Measurements from ENCODE around the gene SUMO4.

DNA sequence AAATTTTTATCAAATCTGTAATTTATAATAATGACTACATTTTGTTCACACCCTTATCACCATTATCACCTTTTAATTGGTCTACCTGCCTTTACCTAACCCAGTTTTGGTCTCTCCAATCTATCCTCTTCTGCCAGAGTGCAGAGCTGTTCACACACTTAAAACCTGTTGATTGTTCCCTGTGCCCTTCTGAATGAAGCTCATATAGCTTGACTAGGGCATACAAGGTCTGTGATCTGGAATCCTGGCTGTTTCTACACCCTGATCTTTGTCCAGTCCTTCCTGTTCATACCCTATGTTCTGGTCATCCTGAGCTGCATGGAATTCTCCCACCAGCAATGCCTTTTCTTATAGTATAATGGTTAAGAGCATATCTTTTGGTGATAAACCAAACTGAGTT is 28.9 kb upstream of the SUMO4 start:
- TF ChIP-seq ZBTB11 (CRISPR knock-in tag; IDR thresholded peaks at IDR 0.05) (no peak), RFX5 (IDR thresholded peaks at IDR 0.05; ENCODE audit: low read depth, low read length) (no peak), MAX (IDR thresholded peaks at IDR 0.05; ENCODE audit: low read depth, low read length) (no peak), POLR2A (IDR thresholded peaks at IDR 0.05; ENCODE audit: low read depth, low read length) (no peak)
- TF ChIP-seq, protein P1, sequence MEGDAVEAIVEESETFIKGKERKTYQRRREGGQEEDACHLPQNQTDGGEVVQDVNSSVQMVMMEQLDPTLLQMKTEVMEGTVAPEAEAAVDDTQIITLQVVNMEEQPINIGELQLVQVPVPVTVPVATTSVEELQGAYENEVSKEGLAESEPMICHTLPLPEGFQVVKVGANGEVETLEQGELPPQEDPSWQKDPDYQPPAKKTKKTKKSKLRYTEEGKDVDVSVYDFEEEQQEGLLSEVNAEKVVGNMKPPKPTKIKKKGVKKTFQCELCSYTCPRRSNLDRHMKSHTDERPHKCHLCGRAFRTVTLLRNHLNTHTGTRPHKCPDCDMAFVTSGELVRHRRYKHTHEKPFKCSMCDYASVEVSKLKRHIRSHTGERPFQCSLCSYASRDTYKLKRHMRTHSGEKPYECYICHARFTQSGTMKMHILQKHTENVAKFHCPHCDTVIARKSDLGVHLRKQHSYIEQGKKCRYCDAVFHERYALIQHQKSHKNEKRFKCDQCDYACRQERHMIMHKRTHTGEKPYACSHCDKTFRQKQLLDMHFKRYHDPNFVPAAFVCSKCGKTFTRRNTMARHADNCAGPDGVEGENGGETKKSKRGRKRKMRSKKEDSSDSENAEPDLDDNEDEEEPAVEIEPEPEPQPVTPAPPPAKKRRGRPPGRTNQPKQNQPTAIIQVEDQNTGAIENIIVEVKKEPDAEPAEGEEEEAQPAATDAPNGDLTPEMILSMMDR (IDR thresholded peaks at IDR 0.05 in 2 of 3, conservative IDR thresholded peaks at IDR 0.05 in 1 of 3; ENCODE audit: control insufficient read depth in 2 of 3, extremely low read depth in 1 of 3, insufficient read depth in 1 of 3, low read depth in 3 of 3, low read length in 3 of 3), result no peak
- TF ChIP-seq, protein P2, sequence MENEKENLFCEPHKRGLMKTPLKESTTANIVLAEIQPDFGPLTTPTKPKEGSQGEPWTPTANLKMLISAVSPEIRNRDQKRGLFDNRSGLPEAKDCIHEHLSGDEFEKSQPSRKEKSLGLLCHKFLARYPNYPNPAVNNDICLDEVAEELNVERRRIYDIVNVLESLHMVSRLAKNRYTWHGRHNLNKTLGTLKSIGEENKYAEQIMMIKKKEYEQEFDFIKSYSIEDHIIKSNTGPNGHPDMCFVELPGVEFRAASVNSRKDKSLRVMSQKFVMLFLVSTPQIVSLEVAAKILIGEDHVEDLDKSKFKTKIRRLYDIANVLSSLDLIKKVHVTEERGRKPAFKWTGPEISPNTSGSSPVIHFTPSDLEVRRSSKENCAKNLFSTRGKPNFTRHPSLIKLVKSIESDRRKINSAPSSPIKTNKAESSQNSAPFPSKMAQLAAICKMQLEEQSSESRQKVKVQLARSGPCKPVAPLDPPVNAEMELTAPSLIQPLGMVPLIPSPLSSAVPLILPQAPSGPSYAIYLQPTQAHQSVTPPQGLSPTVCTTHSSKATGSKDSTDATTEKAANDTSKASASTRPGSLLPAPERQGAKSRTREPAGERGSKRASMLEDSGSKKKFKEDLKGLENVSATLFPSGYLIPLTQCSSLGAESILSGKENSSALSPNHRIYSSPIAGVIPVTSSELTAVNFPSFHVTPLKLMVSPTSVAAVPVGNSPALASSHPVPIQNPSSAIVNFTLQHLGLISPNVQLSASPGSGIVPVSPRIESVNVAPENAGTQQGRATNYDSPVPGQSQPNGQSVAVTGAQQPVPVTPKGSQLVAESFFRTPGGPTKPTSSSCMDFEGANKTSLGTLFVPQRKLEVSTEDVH (IDR thresholded peaks at IDR 0.05; ENCODE audit: low read depth, partially characterized antibody), result no peak
- TF ChIP-seq, protein P3, sequence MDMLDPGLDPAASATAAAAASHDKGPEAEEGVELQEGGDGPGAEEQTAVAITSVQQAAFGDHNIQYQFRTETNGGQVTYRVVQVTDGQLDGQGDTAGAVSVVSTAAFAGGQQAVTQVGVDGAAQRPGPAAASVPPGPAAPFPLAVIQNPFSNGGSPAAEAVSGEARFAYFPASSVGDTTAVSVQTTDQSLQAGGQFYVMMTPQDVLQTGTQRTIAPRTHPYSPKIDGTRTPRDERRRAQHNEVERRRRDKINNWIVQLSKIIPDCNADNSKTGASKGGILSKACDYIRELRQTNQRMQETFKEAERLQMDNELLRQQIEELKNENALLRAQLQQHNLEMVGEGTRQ (IDR thresholded peaks at IDR 0.05; ENCODE audit: borderline replicate concordance, low read depth, low read length), result no peak
